Measurements from ENCODE around the gene EFCAB7.

GRCh38 chr1:63506782-63507181, 16.5 kb upstream of the EFCAB7 start:
- TF ChIP-seq POLR2AphosphoS5 (IDR thresholded peaks at IDR 0.05; ENCODE audit: borderline replicate concordance, low read depth, low read length) (no peak), EZH2 (IDR thresholded peaks at IDR 0.05) (no peak)

Measured in SK-N-MC (cell line).